Suprapubic skin (tissue), 4 donors: ENCODE measurements around the gene OR7D2.

Source experiments
- CTCF ChIP-seq, 2 donors: fragments of 200-600 bp in 1 of 2; fragments of 450-650 bp in 1 of 2; sonication (generic) in 1 of 2; IDR thresholded peaks; one replicate each; pipeline ENCODE4 v1.5.1; 2016 to 2019; ENCODE audit warnings: antibody characterized with exemption in 2 of 2, mild to moderate bottlenecking in 1 of 2, moderate library complexity in 1 of 2
- EP300 ChIP-seq: sonication (generic); formaldehyde crosslinking; IDR thresholded peaks from one replicate; pipeline ENCODE4 v1.6.1; 2017; ENCODE audit warnings: antibody characterized with exemption
- POLR2A ChIP-seq, 2 donors: fragments of 450-650 bp; IDR thresholded peaks; one replicate each; pipeline ENCODE4 v1.6.1; 2017; ENCODE audit warnings: antibody characterized with exemption in 2 of 2, mild to moderate bottlenecking in 2 of 2, moderate library complexity in 2 of 2
- POLR2AphosphoS5 ChIP-seq, 3 donors: sonication (generic); formaldehyde crosslinking; IDR thresholded peaks; one replicate each; pipeline ENCODE4 v1.6.1; 2017; ENCODE audit warnings: antibody characterized with exemption in 3 of 3

DNA sequence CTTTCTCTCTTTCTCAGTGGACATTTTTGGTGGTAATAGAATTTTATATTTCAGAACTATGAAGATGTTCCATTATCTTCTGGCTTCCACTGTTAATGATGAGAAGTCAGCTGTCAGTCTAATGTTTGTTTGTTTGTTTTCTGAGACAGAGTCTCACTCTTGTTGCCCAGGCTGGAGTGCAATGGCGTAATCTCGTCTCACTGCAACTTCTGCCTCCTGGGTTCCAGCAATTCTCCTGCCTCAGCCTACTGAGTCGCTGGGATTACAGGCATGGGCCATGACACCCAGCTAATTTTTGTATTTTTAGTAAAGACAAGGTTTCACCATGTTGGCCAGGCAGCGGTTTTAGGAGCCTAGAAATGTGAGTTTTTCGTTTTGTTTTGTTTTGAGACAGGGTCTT, 33.9 kb upstream of the OR7D2 start:
- no peak for TF ChIP-seq POLR2A (IDR thresholded peaks at IDR 0.05)
- TF ChIP-seq CTCF (IDR thresholded peaks at IDR 0.05), result no peak
- TF ChIP-seq POLR2AphosphoS5 (IDR thresholded peaks at IDR 0.05), result no peak
- TF ChIP-seq EP300, result no peak
